GM12878 (cell line): ENCODE results near the gene TET2. TPM values are rescaled to one million over a fixed set of nuclear protein-coding genes. Genes with fewer than 3 reads are reported as not detected.

Experiments used
- ATAC-seq: fragments of 200-7000 bp; cut with Tn5 transposase; 3 replicates; pipeline ENCODE4 v1.9.1; 2020; ENCODE audit warnings: mild to moderate bottlenecking, moderate library complexity
- BruUV-seq: library from RNA; stranded (reverse); fragments of 400-500 nt; replicated peaks from 2 replicates; lab custom pipeline; 2021; lab: Mats Ljungman, UMichigan
- CTCF ChIA-PET: fragments of 300-600 bp; sonication (Branson Sonifier 250); formaldehyde crosslinking; extraction: SDS; loops from one replicate; lab custom pipeline; 2021; ENCODE audit warnings: inconsistent platforms; lab: Yijun Ruan, JAX
- POLR2A ChIA-PET: fragments of 350-600 bp; formaldehyde crosslinking; extraction: SDS; loops from one replicate; lab custom pipeline; 2021; ENCODE audit warnings: inconsistent platforms; lab: Charles Lee
- RAD21 ChIA-PET: fragments of 300-600 bp; sonication (Branson Sonifier 250); formaldehyde crosslinking; loops from one replicate; lab custom pipeline; 2023; ENCODE audit warnings: antibody characterized with exemption; ENCODE audit not compliant: unreplicated experiment; lab: Charles Lee
- SMC1A ChIA-PET: fragments of 300-600 bp; sonication (Branson Sonifier 250); formaldehyde crosslinking; loops from one replicate; lab custom pipeline; 2023; ENCODE audit not compliant: unreplicated experiment, uncharacterized antibody; lab: Charles Lee
- DNase-seq: peaks from one replicate; pipeline ENCODE4 v3.0.0-alpha.2; 2011; ENCODE audit warnings: low read depth, low spot score
- FAIRE-seq: peaks from 3 replicates; lab custom pipeline; 2011; peaks lifted over from hg19 to GRCh38; lab: Jason Lieb, UNC
- H2AFZ ChIP-seq: 2 replicates; pipeline ENCODE4 v1.6.0; 2011; ENCODE audit warnings: low read depth, low read length, control low read depth; ENCODE audit not compliant: control insufficient read depth
- H3K27ac ChIP-seq: 2 replicates; pipeline ENCODE4 v1.5.1; 2011; ENCODE audit warnings: control low read depth; ENCODE audit not compliant: control insufficient read depth, insufficient read depth
- H3K27me3 ChIP-seq, 2 experiments: replicated peaks in 1 of 2; 2 replicates each; pipeline versions ENCODE4 v1.6.0 to v1.6.1; 2011; ENCODE audit warnings: low read length in 1 of 2; ENCODE audit not compliant: control insufficient read depth in 2 of 2, insufficient read depth in 2 of 2
- H3K36me3 ChIP-seq, 2 experiments: 2 replicates each; pipeline ENCODE4 v1.5.1; 2011; ENCODE audit warnings: low read length in 1 of 2; ENCODE audit not compliant: control insufficient read depth in 2 of 2, insufficient read depth in 2 of 2
- H3K4me1 ChIP-seq: 2 replicates; pipeline ENCODE4 v1.6.1; 2011; ENCODE audit warnings: mild to moderate bottlenecking, low read length, moderate library complexity, mixed read lengths; ENCODE audit not compliant: control insufficient read depth, insufficient read depth
- H3K4me2 ChIP-seq: 2 replicates; pipeline ENCODE4 v1.6.0; 2011; ENCODE audit warnings: control low read depth; ENCODE audit not compliant: control insufficient read depth, insufficient read depth
- H3K4me3 ChIP-seq: fragments of 200-600 bp; sonication (generic); 2 replicates; pipeline ENCODE4 v1.5.1; 2016
- H3K79me2 ChIP-seq: 2 replicates; pipeline ENCODE4 v1.6.0; 2011; ENCODE audit warnings: low read length; ENCODE audit not compliant: control insufficient read depth, insufficient read depth
- H3K9ac ChIP-seq: 2 replicates; pipeline ENCODE4 v1.8.0; 2011; ENCODE audit warnings: low read length, control low read depth, mixed read lengths; ENCODE audit not compliant: control insufficient read depth, insufficient read depth
- H3K9me3 ChIP-seq: replicated peaks from 3 replicates; pipeline ENCODE4 v1.5.1; 2011; ENCODE audit warnings: mild to moderate bottlenecking, low read length; ENCODE audit not compliant: control insufficient read depth, insufficient read depth
- H4K20me1 ChIP-seq: 2 replicates; pipeline ENCODE4 v1.6.0; 2011; ENCODE audit not compliant: control insufficient read depth, insufficient read depth
- ATF2 ChIP-seq: IDR thresholded peaks from 2 replicates; pipeline ENCODE4 v1.6.1; 2012; ENCODE audit warnings: low read length, inconsistent platforms
- CREB1 ChIP-seq: IDR thresholded peaks from 2 replicates; pipeline ENCODE4 v1.6.1; 2012; ENCODE audit warnings: low read depth, mild to moderate bottlenecking, inconsistent platforms
- ESRRA ChIP-seq: IDR thresholded peaks from 2 replicates; pipeline ENCODE4 v1.6.1; 2012; ENCODE audit warnings: mild to moderate bottlenecking, low read length, improper control_type of control experiment
- ETV6 ChIP-seq, 2 experiments: fragments of 450-650 bp in 1 of 2; IDR thresholded peaks in 1 of 2; conservative IDR thresholded peaks in 1 of 2; 2 replicates each; pipeline ENCODE4 v1.6.1; 2014; ENCODE audit warnings: antibody characterized with exemption in 1 of 2, borderline replicate concordance in 1 of 2, low read depth in 1 of 2, mild to moderate bottlenecking in 1 of 2, moderate library complexity in 1 of 2
- EZH2 ChIP-seq: IDR thresholded peaks from 2 replicates; pipeline ENCODE4 v1.6.1; 2012; ENCODE audit warnings: low read depth, mild to moderate bottlenecking, control low read depth, inconsistent platforms, low read length, borderline replicate concordance; ENCODE audit not compliant: control insufficient read depth
- FOXK2 ChIP-seq: fragments of 450-650 bp; IDR thresholded peaks from 2 replicates; pipeline ENCODE4 v1.6.1; 2017; ENCODE audit warnings: mild to moderate bottlenecking, moderate library complexity
- FOXM1 ChIP-seq: IDR thresholded peaks from 2 replicates; pipeline ENCODE4 v1.6.1; 2012; ENCODE audit warnings: low read depth, mild to moderate bottlenecking, inconsistent platforms, low read length, moderate library complexity
- MEF2B ChIP-seq: fragments of 450-650 bp; IDR thresholded peaks from 2 replicates; pipeline ENCODE4 v1.6.1; 2018; ENCODE audit warnings: mild to moderate bottlenecking, moderate library complexity; ENCODE audit not compliant: partially characterized antibody, poor library complexity, severe bottlenecking
- MTA3 ChIP-seq: IDR thresholded peaks from 2 replicates; pipeline ENCODE4 v1.6.1; 2012; ENCODE audit warnings: low read length, inconsistent platforms, borderline replicate concordance
- NFIC ChIP-seq: IDR thresholded peaks from 2 replicates; pipeline ENCODE4 v1.6.1; 2012; ENCODE audit warnings: low read depth, mild to moderate bottlenecking, inconsistent platforms, low read length, moderate library complexity
- POLR2AphosphoS2 ChIP-seq: IDR thresholded peaks from 2 replicates; pipeline ENCODE4 v1.6.1; 2011; ENCODE audit warnings: low read depth, mild to moderate bottlenecking, low read length, improper control_type of control experiment, moderate library complexity
- POLR2AphosphoS5 ChIP-seq: IDR thresholded peaks from 2 replicates; pipeline ENCODE4 v1.6.1; 2011; ENCODE audit warnings: mild to moderate bottlenecking, low read length, inconsistent platforms
- RUNX3 ChIP-seq: IDR thresholded peaks from 2 replicates; pipeline ENCODE4 v1.6.1; 2012; ENCODE audit warnings: low read length, inconsistent platforms
- SPI1 ChIP-seq: IDR thresholded peaks from 2 replicates; pipeline ENCODE4 v1.6.1; 2011; ENCODE audit warnings: low read depth, mild to moderate bottlenecking, low read length, moderate library complexity, borderline replicate concordance; ENCODE audit not compliant: insufficient read depth
- TAF1 ChIP-seq: IDR thresholded peaks from 2 replicates; pipeline ENCODE4 v1.6.1; 2011; ENCODE audit warnings: mild to moderate bottlenecking, low read depth, low read length, borderline replicate concordance
- TCF12 ChIP-seq: IDR thresholded peaks from 2 replicates; pipeline ENCODE4 v1.6.1; 2011; ENCODE audit warnings: low read depth, mild to moderate bottlenecking, low read length
- ZNF217 ChIP-seq: fragments of 450-650 bp; IDR thresholded peaks from 2 replicates; pipeline ENCODE4 v1.6.1; 2017; ENCODE audit warnings: antibody characterized with exemption, mild to moderate bottlenecking
- whole genome bisulfite sequencing: methylation state at CpG from one replicate; pipeline ENCODE4 v1.1.6; 2016; ENCODE audit warnings: low lambda C conversion rate; ENCODE audit not compliant: insufficient replicate concordance, insufficient coverage; ENCODE audit errors: missing lambda C conversion rate; 5-methylcytosine and 5-hydroxymethylcytosine counted together
- in situ Hi-C: fragments of 300-500 bp; cut with MboI; formaldehyde crosslinking; loops from 9 replicates; pipeline ENCODE4 v1.14.3; 2018; ENCODE audit warnings: mixed read lengths
- intact Hi-C: fragments of 100-400 bp; cut with micrococcal nuclease; formaldehyde crosslinking; loops from one replicate; pipeline ENCODE4 v1.14.2; 2022; ENCODE audit not compliant: unreplicated experiment
- polyA plus RNA-seq, 11 experiments: library from polyadenylated mRNA; depleted of rRNA in 4 of 11; unstranded in 6 of 11; stranded (reverse) in 5 of 11; fragments of >200 nt; fragmentation: Nextera tagmentation in 4 of 11; fragmentation: Illumina TruSeq in 1 of 11; extraction: Ambion mirVana in 4 of 11; extraction: Trizol in 1 of 11; gene quantifications; 1 replicate in 1 of 11; 2 replicates in 10 of 11; pipeline versions ENCODE4 v1.2.1 to v1.2.3, GENCODE V29; 2011 to 2016; ENCODE audit warnings: inconsistent platforms in 2 of 11, missing spikeins in 2 of 11, low read depth in 1 of 11
- total RNA-seq, 4 experiments: library from RNA; depleted of rRNA in 3 of 4; stranded (reverse); fragments of >200 nt in 3 of 4; fragmentation: Illumina TruSeq in 1 of 4; extraction: Trizol in 1 of 4; gene quantifications; 2 replicates each; pipeline versions ENCODE4 v1.2.1 to v1.2.3, GENCODE V29; 2013 to 2021
- TF ChIP-seq, protein P1 (sequence below): IDR thresholded peaks from 2 replicates; pipeline ENCODE4 v1.6.1; 2011; ENCODE audit warnings: mild to moderate bottlenecking, low read depth, low read length, moderate library complexity; ENCODE audit not compliant: insufficient replicate concordance
- TF ChIP-seq, protein P2 (sequence below): fragments of 450-650 bp; IDR thresholded peaks from 2 replicates; pipeline ENCODE4 v1.6.1; 2017; ENCODE audit warnings: mild to moderate bottlenecking, low read depth, inconsistent platforms; ENCODE audit not compliant: poor library complexity, severe bottlenecking

The TET2 gene
- total and polyA plus RNA-seq, 10 of the 15 experiments (the other 5 are each of a cell fraction or from before 2014, with no cell fraction given), result 3.7 to 49.0 (median 27.5) TPM

GRCh38 chr4:105236202-105236915 is 89.7 kb downstream of the TET2 start:
- no peak overlapping the region for H3K9ac ChIP-seq
- ChIA-PET POLR2A (interaction anchor here (0.6 kb wide), 1 partner anchor 42 kb away, joined by 3 read pairs; no protein-coding TSS in a partner anchor), RAD21 (no interaction called here), CTCF (interaction anchor here (1.0 kb wide), 1 partner anchor 31 kb away, joined by 3 read pairs; no protein-coding TSS in a partner anchor), SMC1A (interaction anchor here (1.3 to 2.1 kb wide), 2 partner anchors 40 to 42 kb away, joined by 4 to 5 read pairs; no protein-coding TSS in a partner anchor)
- 0% methylated on average over 4 of the region's 4 CpGs for WGBS
- peaks cover 12 to 44% of the 10 kb centered on the region in 2 experiments for H3K36me3 ChIP-seq
- H2AFZ ChIP-seq, result no peak overlapping the region
- peak; percentile 68 for DNase-seq
- no peak overlapping the region for H3K4me3 ChIP-seq
- ATAC-seq, result peak; percentile 79
- no peaks in the 10 kb centered on the region for H3K27me3 ChIP-seq
- intact Hi-C loops (loop anchor here (10.0 kb wide), 1 partner anchor 302 kb away; no protein-coding TSS in a partner anchor), in situ Hi-C loops (no loop called here)
- peaks cover 26% of the 10 kb centered on the region for H3K79me2 ChIP-seq
- peak overlapping the region; percentile 12 for H3K4me2 ChIP-seq
- TSS peak; percentile 15 for BruUV-seq
- H3K4me1 ChIP-seq, result peaks cover 25% of the 10 kb centered on the region
- peak overlapping the region; percentile 72 for H3K27ac ChIP-seq
- peaks cover 21% of the 10 kb centered on the region; the same call in 2 of the 3 replicates for H3K9me3 ChIP-seq
- no peak for FAIRE-seq
- H4K20me1 ChIP-seq, result no peaks in the 10 kb centered on the region
- TF ChIP-seq, protein P1, sequence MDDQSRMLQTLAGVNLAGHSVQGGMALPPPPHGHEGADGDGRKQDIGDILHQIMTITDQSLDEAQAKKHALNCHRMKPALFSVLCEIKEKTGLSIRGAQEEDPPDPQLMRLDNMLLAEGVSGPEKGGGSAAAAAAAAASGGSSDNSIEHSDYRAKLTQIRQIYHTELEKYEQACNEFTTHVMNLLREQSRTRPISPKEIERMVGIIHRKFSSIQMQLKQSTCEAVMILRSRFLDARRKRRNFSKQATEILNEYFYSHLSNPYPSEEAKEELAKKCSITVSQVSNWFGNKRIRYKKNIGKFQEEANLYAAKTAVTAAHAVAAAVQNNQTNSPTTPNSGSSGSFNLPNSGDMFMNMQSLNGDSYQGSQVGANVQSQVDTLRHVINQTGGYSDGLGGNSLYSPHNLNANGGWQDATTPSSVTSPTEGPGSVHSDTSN, result no peak
- TF ChIP-seq FOXM1 (peak; percentile 57; the same call in 1 of the 2 replicates), MEF2B (no peak), ESRRA (no peak), EZH2 (no peak), ETV6 (conservative IDR thresholded peaks at IDR 0.05 in 1 of 2, IDR thresholded peaks at IDR 0.05 in 1 of 2; ENCODE audit: borderline replicate concordance in 1 of 2, low read depth in 1 of 2) (no peak; a peak in 1 of 4 replicates), ZNF217 (no peak), POLR2AphosphoS5 (no peak), NFIC (peak; percentile 46; the same call in 1 of the 2 replicates), SPI1 (peak; percentile 45; the same call in 1 of the 2 replicates), TAF1 (no peak), TCF12 (no peak), MTA3 (no peak), ATF2 (peak; percentile 33; the same call in 1 of the 2 replicates), CREB1 (no peak), FOXK2 (no peak), RUNX3 (peak; percentile 6; the same call in 1 of the 2 replicates), POLR2AphosphoS2 (no peak)
- TF ChIP-seq, protein P2, sequence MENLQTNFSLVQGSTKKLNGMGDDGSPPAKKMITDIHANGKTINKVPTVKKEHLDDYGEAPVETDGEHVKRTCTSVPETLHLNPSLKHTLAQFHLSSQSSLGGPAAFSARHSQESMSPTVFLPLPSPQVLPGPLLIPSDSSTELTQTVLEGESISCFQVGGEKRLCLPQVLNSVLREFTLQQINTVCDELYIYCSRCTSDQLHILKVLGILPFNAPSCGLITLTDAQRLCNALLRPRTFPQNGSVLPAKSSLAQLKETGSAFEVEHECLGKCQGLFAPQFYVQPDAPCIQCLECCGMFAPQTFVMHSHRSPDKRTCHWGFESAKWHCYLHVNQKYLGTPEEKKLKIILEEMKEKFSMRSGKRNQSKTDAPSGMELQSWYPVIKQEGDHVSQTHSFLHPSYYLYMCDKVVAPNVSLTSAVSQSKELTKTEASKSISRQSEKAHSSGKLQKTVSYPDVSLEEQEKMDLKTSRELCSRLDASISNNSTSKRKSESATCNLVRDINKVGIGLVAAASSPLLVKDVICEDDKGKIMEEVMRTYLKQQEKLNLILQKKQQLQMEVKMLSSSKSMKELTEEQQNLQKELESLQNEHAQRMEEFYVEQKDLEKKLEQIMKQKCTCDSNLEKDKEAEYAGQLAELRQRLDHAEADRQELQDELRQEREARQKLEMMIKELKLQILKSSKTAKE, result no peak
